ENCODE measurements around the gene PANX2.

DNA sequence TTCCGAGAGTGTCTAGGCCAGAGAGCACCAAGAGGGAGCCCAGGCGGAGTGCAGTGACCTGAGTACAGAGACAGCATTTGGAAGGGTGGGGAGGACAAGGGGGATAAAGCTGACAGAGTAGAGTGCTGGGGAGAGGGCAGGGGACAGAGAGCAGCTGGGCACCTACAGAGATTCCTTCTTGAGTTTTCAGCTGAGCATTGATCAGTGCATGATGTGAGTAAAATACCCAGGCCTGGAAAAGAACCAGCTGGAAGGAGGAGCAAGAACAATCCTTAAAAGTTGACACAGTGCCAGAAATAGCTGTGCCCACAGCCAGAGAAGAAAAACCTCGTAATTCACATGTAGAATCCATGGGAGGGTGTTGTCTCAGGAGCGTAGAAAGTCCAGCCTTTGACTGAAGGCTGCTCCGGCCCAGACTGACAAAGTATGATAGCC is 33.9 kb upstream of the PANX2 start:
- TF ChIP-seq POLR2AphosphoS5 (IDR thresholded peaks at IDR 0.05; ENCODE audit: low read depth, low read length), result no peak
- TF ChIP-seq POLR2A (IDR thresholded peaks at IDR 0.05; ENCODE audit: low read depth, low read length), result no peak
- no peak for TF ChIP-seq TAF1 (IDR thresholded peaks at IDR 0.05; ENCODE audit: borderline replicate concordance, low read depth, low read length)
